Measurements from ENCODE around the gene GPD1L. TPM values are rescaled to one million over a fixed set of nuclear protein-coding genes. Genes with fewer than 3 reads are reported as not detected.

Gene GPD1L
- total RNA-seq, 2 experiments from 2014 or later: 10.9 to 12.2 TPM

DNA sequence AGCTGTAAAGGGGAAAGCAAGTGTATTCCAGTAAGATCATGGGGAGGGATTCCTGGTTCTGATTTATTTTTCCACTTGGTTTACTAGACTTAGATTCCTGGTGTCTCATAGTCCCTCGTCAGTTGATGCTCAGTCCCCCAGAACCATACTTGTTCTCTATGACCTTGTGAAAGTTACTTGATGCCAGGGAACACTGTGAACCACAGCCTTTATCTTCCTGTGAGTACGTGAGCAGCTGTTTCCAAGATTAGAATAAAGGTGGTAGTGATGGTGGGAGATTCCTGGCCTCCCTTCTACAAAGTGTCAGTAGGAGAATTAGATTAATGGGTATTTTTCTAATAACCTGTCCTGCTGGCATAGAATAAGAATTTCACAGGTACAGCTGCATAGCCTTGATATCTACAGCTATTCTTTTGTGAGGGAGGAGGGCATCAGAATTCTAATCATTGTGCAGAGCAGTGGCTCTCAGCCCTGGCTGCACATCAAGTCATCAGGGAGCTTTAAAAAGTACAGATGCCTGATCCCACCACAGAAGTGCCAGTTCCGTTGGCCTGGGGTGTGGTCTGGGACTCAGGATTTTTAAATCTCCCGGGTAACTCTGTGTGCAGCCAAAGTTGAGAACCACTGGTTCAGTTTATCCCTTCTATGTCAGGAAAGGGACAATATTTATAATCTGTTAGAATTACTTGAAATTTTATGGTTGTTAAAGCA, 20.0 kb downstream of the GPD1L start:
- Mint-ChIP-seq H3K9me3 (no peaks in the 10 kb centered on the region), H3K4me1 (ENCODE audit: low read depth) (peaks cover 6% of the 10 kb centered on the region), H3K27ac (no peak overlapping the region), H3K27me3 (no peaks in the 10 kb centered on the region), H3K36me3 (peaks cover 12% of the 10 kb centered on the region), H3K4me3 (no peak overlapping the region)
- POLR2A ChIA-PET: no interaction called here
- DNase-seq: no peak
- CTCF ChIA-PET: interaction anchor here (1.0 kb wide), 1 partner anchor 18 kb away, joined by 3 read pairs; no protein-coding TSS in a partner anchor
- intact Hi-C loops (cut with micrococcal nuclease): no loop called here

DNA sequence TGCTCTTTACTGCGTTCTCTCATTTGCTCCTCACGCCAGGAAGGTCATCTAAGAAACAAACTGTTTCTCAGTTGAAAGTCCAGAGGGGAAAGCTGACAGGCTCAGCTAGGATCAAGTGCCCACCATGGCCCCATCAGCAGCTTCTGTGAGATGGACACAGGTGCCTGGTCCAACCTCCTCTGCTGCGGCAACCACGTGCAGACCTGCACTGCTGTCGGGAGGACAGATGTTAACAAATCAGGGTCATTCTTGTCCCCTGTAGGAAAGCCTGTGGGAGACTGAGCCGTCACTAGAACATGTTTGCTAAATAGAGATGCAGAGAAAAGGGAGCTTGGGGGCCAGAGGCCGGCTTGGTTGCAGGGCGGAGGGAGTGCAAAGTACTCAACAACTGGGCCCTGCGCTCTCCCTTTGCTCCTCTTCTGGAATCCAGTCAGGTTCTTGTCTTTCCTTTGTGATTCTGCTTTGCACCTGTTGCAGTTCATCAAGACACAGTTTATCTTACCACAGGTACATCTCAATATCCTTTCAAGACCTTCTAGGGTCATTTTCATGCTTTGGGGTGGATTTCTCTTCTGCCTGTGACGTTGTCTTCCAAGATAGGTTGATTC, 20.9 kb downstream of the GPD1L start:
- intact Hi-C loops (cut with micrococcal nuclease): no loop called here

DNA sequence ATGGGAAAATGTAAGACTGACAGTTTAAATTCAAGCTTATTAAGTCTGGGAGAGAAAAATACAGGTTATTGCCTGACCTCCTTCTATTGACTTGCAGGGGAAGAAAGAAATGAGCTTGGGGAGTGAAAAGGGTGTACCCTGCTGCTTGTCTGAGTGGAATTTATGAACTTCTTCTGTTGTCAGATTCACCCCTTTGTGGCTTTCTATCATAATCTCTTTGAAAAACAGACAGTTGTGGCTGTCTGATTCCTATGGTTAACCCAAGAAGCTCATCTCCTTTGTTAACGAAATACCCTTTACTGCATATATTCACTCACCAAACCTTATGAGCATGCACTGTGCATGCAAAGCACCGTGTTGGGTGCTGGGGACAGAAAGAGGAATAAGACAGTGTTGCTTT, 22.5 kb downstream of the GPD1L start:
- Mint-ChIP-seq H3K27ac (no peak overlapping the region), H3K4me3 (no peak overlapping the region), H3K9me3 (no peaks in the 10 kb centered on the region), H3K36me3 (peaks cover 12% of the 10 kb centered on the region), H3K27me3 (no peaks in the 10 kb centered on the region), H3K4me1 (ENCODE audit: low read depth) (peaks cover 6% of the 10 kb centered on the region)
- POLR2A ChIA-PET: interaction anchor here (1.1 kb wide), 1 partner anchor 14 kb away, joined by 3 read pairs; no protein-coding TSS in a partner anchor
- DNase-seq: no peak
- CTCF ChIA-PET: interaction anchor here (1.1 kb wide), 1 partner anchor 16 kb away, joined by 3 read pairs; no protein-coding TSS in a partner anchor
- intact Hi-C loops (cut with micrococcal nuclease): no loop called here

More for the DNA sequence above, 20.9 kb downstream of the GPD1L start:
- Mint-ChIP-seq H3K27me3 (no peaks in the 10 kb centered on the region), H3K4me1 (ENCODE audit: low read depth) (peaks cover 6% of the 10 kb centered on the region), H3K27ac (no peak overlapping the region), H3K4me3 (no peak overlapping the region), H3K36me3 (peaks cover 12% of the 10 kb centered on the region), H3K9me3 (no peaks in the 10 kb centered on the region)
- ChIA-PET CTCF (no interaction called here), POLR2A (no interaction called here)
- no peak for DNase-seq

DNA sequence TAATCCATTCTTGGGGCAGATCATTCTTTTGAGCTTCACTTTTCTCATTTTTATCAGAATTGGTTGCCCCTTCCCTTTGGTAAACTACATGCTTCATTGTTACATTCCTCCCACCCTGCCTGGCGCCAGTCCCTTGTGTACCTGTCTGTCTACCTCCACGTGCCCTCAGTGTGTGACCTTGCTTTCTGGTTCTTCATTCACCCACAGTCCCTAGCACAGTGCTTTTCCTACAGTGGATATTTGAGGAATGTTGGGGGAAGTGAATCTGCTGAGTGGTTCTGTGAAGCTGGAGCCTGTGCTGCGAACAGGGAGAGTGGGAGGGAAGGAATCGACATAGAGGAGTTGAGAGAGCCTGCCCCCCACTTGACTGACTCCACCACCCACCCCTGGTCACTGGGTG, 23.4 kb downstream of the GPD1L start:
- intact Hi-C loops (cut with micrococcal nuclease): no loop called here
- H3K27ac Mint-ChIP-seq: no peak overlapping the region
- POLR2A ChIA-PET: no interaction called here

DNA sequence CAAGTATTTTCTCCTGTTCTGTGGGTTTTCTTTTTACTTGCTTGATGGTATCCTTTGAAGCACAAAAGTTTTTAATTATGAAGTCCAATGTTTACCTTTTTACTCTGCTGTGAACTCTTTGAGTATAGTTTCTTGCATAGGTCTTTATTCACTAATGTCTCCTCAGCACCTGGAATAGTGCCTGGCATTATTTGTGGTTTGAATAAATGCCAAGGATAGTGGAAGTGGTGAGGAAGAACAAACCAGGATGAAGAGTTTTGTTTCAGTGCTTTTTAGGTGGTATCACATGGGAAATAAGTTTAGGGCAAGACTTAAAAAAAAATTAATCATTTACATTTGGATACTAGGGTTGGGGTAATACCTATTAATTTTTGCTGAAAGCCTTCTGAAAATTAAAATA, 25.7 kb downstream of the GPD1L start:
- H3K36me3 Mint-ChIP-seq: peaks cover 13% of the 10 kb centered on the region

More for the DNA sequence above, 23.4 kb downstream of the GPD1L start:
- Mint-ChIP-seq H3K4me3 (no peak overlapping the region), H3K4me1 (ENCODE audit: low read depth) (peaks cover 6% of the 10 kb centered on the region), H3K9me3 (no peaks in the 10 kb centered on the region), H3K36me3 (peaks cover 13% of the 10 kb centered on the region), H3K27me3 (no peaks in the 10 kb centered on the region)
- CTCF ChIA-PET: no interaction called here
- no peak for DNase-seq

DNA sequence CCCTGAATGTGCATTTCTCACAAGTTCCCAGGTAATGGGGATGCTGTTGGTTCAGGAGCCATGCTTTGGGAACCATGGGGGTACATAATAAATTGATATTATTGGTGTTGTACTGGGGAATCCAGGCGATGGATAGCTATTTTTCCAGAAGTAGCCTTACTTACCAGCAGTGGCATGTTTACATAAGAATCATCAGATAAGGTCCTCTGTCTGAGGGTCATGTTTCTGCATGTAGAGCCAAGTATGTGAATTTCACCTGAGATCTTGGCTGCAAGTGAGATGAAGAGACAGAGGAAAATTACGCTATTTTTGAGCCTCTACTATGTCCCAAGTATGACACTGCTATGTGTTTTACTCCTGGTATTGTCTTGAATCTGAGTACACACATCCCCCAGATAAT, 26.3 kb downstream of the GPD1L start:
- ChIA-PET CTCF (no interaction called here), POLR2A (no interaction called here)
- intact Hi-C loops (cut with micrococcal nuclease): no loop called here
- Mint-ChIP-seq H3K4me3 (no peak overlapping the region), H3K27me3 (no peaks in the 10 kb centered on the region), H3K4me1 (ENCODE audit: low read depth) (peaks cover 9% of the 10 kb centered on the region), H3K27ac (no peak overlapping the region), H3K36me3 (peaks cover 13% of the 10 kb centered on the region), H3K9me3 (no peaks in the 10 kb centered on the region)
- no peak for DNase-seq

More for the DNA sequence above, 25.7 kb downstream of the GPD1L start:
- no peak for DNase-seq
- intact Hi-C loops (cut with micrococcal nuclease): no loop called here
- H3K4me1 Mint-ChIP-seq (ENCODE audit: low read depth): peaks cover 6% of the 10 kb centered on the region
- CTCF ChIA-PET: interaction anchor here (1.0 kb wide), 1 partner anchor 113 kb away, joined by 3 read pairs; no protein-coding TSS in a partner anchor
- no peaks in the 10 kb centered on the region for H3K9me3 Mint-ChIP-seq
- no peak overlapping the region for H3K27ac Mint-ChIP-seq
- no peak overlapping the region for H3K4me3 Mint-ChIP-seq
- H3K27me3 Mint-ChIP-seq: no peaks in the 10 kb centered on the region
- POLR2A ChIA-PET: no interaction called here

DNA sequence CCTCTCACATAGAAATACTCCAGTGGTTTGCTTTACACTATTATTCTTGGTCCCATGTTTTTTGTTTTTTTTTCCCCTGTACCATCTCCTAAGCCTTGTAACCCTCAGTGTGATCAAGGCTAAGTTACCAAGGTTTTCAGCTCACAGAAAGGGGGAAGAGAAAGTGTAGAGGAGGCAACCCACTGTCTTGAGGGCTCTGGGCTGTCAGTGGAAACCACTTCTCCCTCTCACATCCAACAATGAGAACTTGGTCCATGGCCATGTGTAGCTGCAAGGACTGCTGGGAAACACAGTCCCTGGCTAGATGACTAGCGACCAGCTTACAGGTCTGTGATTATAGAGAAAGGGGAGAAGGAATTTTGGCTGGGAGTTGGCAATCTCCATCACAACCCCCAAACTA, 30.3 kb downstream of the GPD1L start:
- no peaks in the 10 kb centered on the region for H3K27me3 Mint-ChIP-seq
- H3K9me3 Mint-ChIP-seq: no peaks in the 10 kb centered on the region
- H3K4me3 Mint-ChIP-seq: no peak overlapping the region
- no peak for DNase-seq
- ChIA-PET POLR2A (no interaction called here), CTCF (no interaction called here)
- peaks cover 18% of the 10 kb centered on the region for H3K4me1 Mint-ChIP-seq (ENCODE audit: low read depth)
- peaks cover 1% of the 10 kb centered on the region for H3K36me3 Mint-ChIP-seq
- H3K27ac Mint-ChIP-seq: no peak overlapping the region
- intact Hi-C loops (cut with micrococcal nuclease): no loop called here

DNA sequence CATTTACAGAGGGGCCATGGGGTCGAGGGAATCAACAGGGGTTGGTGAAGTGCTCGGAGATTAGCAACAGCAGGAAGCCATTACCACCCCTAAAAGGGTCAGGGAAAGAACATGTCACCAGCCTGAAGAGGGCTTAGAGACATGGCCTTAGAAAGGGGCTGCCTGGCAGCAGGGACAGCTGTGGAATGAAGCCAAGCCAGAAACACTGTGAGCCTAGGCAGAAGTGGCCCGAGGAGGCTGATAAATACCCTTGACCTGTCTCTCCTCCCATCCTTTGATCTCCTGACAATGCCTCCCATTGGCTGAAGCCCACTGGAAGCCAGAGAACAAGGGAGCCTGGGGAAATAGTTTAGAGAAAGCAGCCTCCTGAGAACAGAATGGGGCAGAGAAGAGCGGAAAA, 31.4 kb downstream of the GPD1L start:
- H3K36me3 Mint-ChIP-seq: peaks cover 1% of the 10 kb centered on the region
- no peaks in the 10 kb centered on the region for H3K9me3 Mint-ChIP-seq
- POLR2A ChIA-PET: interaction anchor here (0.5 kb wide), 1 partner anchor 1454 kb away, joined by 3 read pairs; no protein-coding TSS in a partner anchor
- H3K27ac Mint-ChIP-seq: no peak overlapping the region
- H3K4me3 Mint-ChIP-seq: no peak overlapping the region
- CTCF ChIA-PET: interaction anchor here (1.4 kb wide), 1 partner anchor 119 kb away, joined by 6 read pairs; no protein-coding TSS in a partner anchor
- no peaks in the 10 kb centered on the region for H3K27me3 Mint-ChIP-seq
- intact Hi-C loops (cut with micrococcal nuclease): loop anchor here (2.0 kb wide), 1 partner anchor 23 kb away; no protein-coding TSS in a partner anchor
- DNase-seq: no peak
- peaks cover 18% of the 10 kb centered on the region for H3K4me1 Mint-ChIP-seq (ENCODE audit: low read depth)

DNA sequence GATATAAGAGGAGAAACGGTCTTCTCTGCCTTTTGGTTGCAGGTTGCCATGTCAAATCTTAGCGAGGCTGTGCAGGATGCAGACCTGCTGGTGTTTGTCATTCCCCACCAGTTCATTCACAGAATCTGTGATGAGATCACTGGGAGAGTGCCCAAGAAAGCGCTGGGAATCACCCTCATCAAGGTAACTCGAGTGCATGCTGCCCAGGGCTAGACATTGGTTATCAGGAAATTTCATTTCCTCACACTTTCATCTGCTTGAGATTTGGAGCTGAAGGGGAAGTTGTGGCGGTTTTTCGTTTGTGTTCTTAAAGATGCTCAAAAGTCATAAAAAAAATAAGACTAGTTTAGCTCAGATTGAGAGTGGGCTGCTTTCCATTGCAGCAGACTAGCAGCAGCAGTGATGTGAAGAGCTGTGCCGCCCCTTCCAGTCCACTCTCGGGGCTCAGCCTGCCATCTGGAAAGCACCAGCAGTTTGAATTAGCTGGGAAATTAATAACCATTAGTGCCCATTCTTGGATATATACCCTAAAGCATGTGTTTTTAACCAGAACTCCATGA, 32.2 kb downstream of the GPD1L start:
- peak; percentile 45 for DNase-seq
- Mint-ChIP-seq H3K4me3 (no peak overlapping the region), H3K9me3 (no peaks in the 10 kb centered on the region), H3K36me3 (peaks cover 1% of the 10 kb centered on the region), H3K4me1 (ENCODE audit: low read depth) (peaks cover 18% of the 10 kb centered on the region), H3K27me3 (no peaks in the 10 kb centered on the region), H3K27ac (no peak overlapping the region)
- intact Hi-C loops (cut with micrococcal nuclease): loop anchor here (2.0 kb wide), 1 partner anchor 24 kb away; no protein-coding TSS in a partner anchor
- POLR2A ChIA-PET: no interaction called here
- CTCF ChIA-PET: interaction anchor here (1.4 kb wide), 1 partner anchor 120 kb away, joined by 6 read pairs; no protein-coding TSS in a partner anchor

DNA sequence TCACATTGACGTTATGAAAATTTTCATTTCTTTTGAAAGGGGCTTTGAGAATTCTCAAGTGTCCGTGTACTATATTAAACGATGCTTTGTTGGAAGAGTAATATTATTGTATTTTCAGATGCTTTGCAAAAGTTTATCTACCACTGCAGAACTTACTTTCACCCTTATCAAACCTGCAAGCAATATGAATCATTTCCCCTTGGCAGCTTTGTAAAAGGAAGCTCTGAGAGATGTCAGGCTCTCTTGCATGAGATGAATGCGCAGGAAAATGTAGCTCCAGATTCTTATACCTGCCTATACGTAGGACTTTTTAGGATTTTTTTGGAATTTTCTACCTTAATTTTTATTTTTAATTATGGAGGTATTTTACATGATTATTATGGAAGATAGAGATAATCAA, 34.5 kb downstream of the GPD1L start:
- H3K27ac Mint-ChIP-seq: no peak overlapping the region
- intact Hi-C loops (cut with micrococcal nuclease): loop anchor here (5.0 kb wide), 1 partner anchor 369 kb away; no protein-coding TSS in a partner anchor
- H3K4me1 Mint-ChIP-seq (ENCODE audit: low read depth): peaks cover 18% of the 10 kb centered on the region
- no peak overlapping the region for H3K4me3 Mint-ChIP-seq
- no peaks in the 10 kb centered on the region for H3K9me3 Mint-ChIP-seq
- no peak for DNase-seq
- ChIA-PET POLR2A (interaction anchor here (0.6 kb wide), 1 partner anchor 33 kb away, joined by 5 read pairs; no protein-coding TSS in a partner anchor), CTCF (interaction anchor here (0.6 to 1.0 kb wide), 2 partner anchors 121 to 171 kb away, joined by 3 read pairs; no protein-coding TSS in a partner anchor)
- no peaks in the 10 kb centered on the region for H3K36me3 Mint-ChIP-seq
- no peaks in the 10 kb centered on the region for H3K27me3 Mint-ChIP-seq

DNA sequence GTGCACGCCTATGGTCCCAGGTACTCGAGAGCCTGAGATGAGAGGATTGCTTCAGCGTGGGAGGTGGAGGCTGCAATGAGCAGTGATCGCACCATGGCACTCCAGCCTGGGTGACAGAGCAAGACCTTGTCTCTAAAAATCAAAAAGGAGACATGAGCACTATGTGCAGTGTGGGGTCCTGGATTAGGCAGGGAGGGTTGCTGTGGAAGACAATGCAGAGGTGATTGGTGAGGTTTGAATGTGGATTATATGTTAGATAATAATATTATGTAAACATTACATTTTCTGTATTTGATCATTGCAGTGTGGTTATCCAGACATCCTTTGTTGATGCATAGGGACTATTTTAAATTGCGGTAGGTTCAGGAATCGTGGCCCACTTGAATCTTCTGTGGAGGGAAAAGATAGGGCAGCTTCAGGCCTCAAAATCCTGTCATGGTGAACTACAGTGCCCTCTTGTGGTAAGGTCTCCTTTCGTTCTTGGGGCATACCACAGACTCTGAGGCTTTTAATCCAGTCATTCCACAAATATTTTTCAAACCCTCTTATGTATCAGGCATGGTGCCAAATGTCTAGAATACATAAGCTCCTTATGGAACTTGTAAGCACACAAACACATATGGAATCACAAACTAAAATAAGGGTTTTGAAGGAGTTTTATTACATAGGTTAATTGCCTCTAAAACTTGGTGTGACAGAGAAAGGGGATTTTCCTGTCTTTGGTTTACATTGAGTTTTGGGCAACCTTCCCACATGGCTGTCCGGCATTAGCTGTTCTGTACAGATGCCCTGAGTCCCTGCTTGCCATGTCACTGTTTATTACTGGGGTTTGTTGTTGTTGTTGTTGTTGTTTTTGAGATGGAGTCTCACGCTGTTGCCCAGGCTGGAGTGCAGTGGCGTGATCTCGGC, 37.7 kb downstream of the GPD1L start:
- H3K27me3 Mint-ChIP-seq: no peaks in the 10 kb centered on the region
- DNase-seq: peak; percentile 51
- intact Hi-C loops (cut with micrococcal nuclease): loop anchor here (1.0 to 5.0 kb wide), 2 partner anchors 125 to 372 kb away; no protein-coding TSS in a partner anchor
- H3K4me1 Mint-ChIP-seq (ENCODE audit: low read depth): no peaks in the 10 kb centered on the region
- no peaks in the 10 kb centered on the region for H3K9me3 Mint-ChIP-seq
- H3K4me3 Mint-ChIP-seq: no peak overlapping the region
- peaks cover 8% of the 10 kb centered on the region for H3K36me3 Mint-ChIP-seq
- H3K27ac Mint-ChIP-seq: no peak overlapping the region
- ChIA-PET CTCF (interaction anchor here (0.6 to 2.6 kb wide), 23 partner anchors 9 to 1375 kb away, joined by 3 to 77 read pairs (median 3); no protein-coding TSS in a partner anchor), POLR2A (no interaction called here)
